ENCODE data around the gene ACSS2.
"Not testable (repeated sequence)": the region's sequence is repeated elsewhere in the genome, so short reads cannot be mapped to it uniquely, and the experiment has no call there.

Gene ACSS2

DNA sequence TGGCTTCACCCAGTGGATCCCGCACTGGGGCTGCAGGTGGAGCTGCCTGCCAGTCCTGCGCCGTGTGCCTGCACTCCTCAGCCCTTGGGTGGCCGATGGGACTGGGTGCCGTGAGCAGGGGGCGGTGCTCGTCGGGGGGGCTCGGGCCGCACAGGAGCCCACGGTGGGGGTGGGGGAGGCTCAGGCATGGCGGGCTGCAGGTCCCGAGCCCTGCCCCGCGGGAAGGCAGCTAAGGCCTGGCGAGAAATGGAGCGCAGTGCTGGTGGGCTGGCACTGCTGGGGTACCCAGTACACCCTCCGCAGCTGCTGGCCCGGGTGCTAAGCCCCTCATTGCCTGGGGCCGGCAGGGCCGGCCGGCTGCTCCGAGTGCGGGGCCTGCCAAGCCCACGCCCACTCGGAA lies 22.3 kb downstream of the ACSS2 start:
- H3K27me3 ChIP-seq (replicated peaks; ENCODE audit: control insufficient read depth, insufficient read depth, low read length, poor library complexity, severe bottlenecking); H3K9me3 ChIP-seq (ENCODE audit: control insufficient read depth, low read length); H3K4me3 ChIP-seq (ENCODE audit: insufficient read depth, low read depth, low read length, poor library complexity, severe bottlenecking); H3K27ac ChIP-seq (ENCODE audit: insufficient read depth, low read length, poor library complexity, severe bottlenecking); DNase-seq; H3K36me3 ChIP-seq (ENCODE audit: control insufficient read depth, insufficient read depth, low read length); H3K4me1 ChIP-seq (ENCODE audit: control insufficient read depth, insufficient read depth, low read length, poor library complexity, severe bottlenecking): not testable (repeated sequence)

DNA sequence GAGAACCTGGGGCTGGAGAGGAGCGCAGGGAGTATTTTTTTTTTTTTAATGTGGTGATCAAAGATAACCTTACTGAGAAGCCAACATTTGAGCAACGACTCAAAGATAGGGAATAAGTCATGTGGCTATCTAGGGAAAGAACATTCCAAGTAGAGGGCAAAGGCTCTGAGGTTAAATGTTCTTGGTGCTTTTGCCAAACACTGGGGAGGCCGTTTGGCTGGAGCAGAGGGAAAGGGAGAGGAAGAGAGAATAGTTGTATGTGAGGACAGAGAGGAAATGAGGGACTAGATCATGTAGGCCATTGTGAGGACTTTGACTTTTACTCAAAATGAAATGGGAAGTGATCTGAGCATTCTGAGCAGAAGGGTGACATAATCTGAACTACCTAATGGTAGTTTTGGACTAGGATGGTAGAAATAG lies 27.8 kb downstream of the ACSS2 start:
- H3K27ac ChIP-seq (ENCODE audit: insufficient read depth, low read length, poor library complexity, severe bottlenecking), result no peak overlapping the region
- H3K4me3 ChIP-seq (ENCODE audit: insufficient read depth, low read depth, low read length, poor library complexity, severe bottlenecking), result no peak overlapping the region
- no peak for DNase-seq
- no peaks in the 10 kb centered on the region for H3K36me3 ChIP-seq (ENCODE audit: control insufficient read depth, insufficient read depth, low read length)
- H3K9me3 ChIP-seq (ENCODE audit: control insufficient read depth, low read length), result no peaks in the 10 kb centered on the region
- H3K4me1 ChIP-seq (ENCODE audit: control insufficient read depth, insufficient read depth, low read length, poor library complexity, severe bottlenecking), result no peaks in the 10 kb centered on the region
- no peaks in the 10 kb centered on the region for H3K27me3 ChIP-seq (replicated peaks; ENCODE audit: control insufficient read depth, insufficient read depth, low read length, poor library complexity, severe bottlenecking)

DNA sequence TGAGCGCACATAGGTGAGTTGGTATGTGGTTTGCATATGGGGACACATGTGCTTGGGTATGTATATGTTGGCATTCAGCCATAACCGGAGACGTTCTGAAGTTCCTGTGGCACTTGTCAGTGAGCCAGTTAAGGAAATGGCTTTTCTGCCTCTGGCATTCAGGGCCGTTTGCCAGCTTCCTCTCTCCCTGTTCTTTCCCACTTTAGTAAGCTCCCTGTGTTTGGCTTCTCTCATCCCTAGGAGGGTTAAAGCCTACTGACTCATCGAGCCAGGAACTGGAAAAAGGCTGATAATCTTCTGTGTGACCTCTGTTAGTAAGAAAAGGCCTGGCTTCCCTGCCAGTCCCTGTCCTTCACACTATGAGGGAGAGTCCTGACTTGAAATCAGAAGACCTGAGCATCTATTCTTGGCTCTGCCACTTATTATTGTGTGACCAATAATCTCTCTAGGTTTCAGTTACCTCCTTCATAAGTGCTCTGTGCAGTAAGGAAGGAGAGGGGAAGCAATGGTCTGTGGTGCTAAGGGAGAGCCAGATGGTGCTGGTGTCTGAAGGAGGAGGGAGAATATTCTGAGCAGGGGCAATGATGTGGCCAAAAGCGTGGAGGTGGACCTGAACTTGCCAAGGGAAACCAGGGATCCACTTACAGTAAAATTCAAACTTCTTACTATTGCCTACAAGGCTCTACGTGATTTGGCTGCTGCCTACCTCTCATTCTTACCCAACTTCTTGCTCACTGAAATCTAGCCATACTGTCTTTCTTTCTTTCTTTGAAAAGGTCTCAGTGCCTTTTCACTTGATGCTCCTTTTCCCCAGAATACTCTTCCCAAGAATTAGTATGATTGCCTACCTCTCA lies 31.4 kb downstream of the ACSS2 start:
- no peak for DNase-seq
- H3K27me3 ChIP-seq (replicated peaks; ENCODE audit: control insufficient read depth, insufficient read depth, low read length, poor library complexity, severe bottlenecking), result no peaks in the 10 kb centered on the region
- no peaks in the 10 kb centered on the region for H3K4me1 ChIP-seq (ENCODE audit: control insufficient read depth, insufficient read depth, low read length, poor library complexity, severe bottlenecking)
- H3K4me3 ChIP-seq (ENCODE audit: insufficient read depth, low read depth, low read length, poor library complexity, severe bottlenecking), result no peak overlapping the region
- H3K27ac ChIP-seq (ENCODE audit: insufficient read depth, low read length, poor library complexity, severe bottlenecking), result no peak overlapping the region
- no peaks in the 10 kb centered on the region for H3K9me3 ChIP-seq (ENCODE audit: control insufficient read depth, low read length)
- no peaks in the 10 kb centered on the region for H3K36me3 ChIP-seq (ENCODE audit: control insufficient read depth, insufficient read depth, low read length)

DNA sequence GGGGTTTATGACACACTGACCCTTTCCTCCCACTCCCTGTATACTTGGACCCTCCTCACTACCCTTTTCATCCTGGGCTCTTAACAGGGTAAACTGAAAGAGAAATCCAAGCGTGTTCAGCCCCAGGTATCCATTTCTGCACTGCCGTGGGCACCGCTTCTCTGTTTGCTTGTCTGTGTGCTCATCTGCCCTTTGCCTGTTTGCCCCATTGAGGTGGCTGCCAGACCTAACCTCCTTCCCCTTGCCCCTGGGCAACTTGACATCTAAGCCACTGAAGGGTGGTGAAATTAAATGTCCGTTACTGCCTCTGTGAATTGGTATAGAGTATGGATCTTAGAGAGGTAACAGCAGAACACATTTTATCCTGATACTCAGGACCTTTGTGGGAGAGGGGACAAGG lies 38.7 kb downstream of the ACSS2 start:
- Histone ChIP-seq H3K4me1 (ENCODE audit: control insufficient read depth, insufficient read depth, low read length, poor library complexity, severe bottlenecking) (peaks cover 5% of the 10 kb centered on the region), H3K36me3 (ENCODE audit: control insufficient read depth, insufficient read depth, low read length) (no peaks in the 10 kb centered on the region), H3K4me3 (ENCODE audit: insufficient read depth, low read depth, low read length, poor library complexity, severe bottlenecking) (no peak overlapping the region), H3K27me3 (replicated peaks; ENCODE audit: control insufficient read depth, insufficient read depth, low read length, poor library complexity, severe bottlenecking) (no peaks in the 10 kb centered on the region), H3K27ac (ENCODE audit: insufficient read depth, low read length, poor library complexity, severe bottlenecking) (no peak overlapping the region), H3K9me3 (ENCODE audit: control insufficient read depth, low read length) (no peaks in the 10 kb centered on the region)
- DNase-seq, result no peak

DNA sequence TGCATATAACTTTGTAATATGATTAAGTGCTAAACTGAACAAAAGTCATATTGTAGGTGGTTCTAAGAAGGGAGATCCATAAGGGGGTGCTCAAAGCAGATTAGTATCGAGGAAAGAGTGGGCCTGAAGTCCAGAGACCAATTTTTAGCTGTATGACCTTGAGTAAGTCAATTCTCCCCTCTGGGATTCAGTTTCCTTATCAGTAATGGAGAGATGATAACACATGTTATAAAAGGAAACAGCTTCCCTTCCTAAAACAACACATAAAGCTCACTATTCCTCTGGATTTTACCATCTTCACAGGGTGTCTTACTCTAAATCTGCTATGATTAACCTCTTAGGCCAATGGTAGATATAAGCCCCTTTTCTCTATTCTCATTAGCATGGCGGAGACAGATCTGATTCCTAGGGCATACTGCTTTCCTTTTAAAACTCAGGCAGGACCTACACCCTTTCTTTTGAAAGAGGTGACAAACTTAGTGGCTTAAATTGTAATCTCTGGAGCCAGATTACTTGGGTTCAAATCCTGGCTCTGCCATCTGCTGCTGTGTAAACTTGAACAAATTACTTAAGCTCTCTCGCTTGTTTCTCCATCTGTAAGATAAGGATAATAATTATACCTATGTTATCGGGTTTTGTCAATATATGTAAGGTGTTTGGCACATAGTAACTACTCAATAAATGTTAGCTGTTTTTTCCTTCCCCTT lies 39.5 kb downstream of the ACSS2 start:
- no peaks in the 10 kb centered on the region for H3K9me3 ChIP-seq (ENCODE audit: control insufficient read depth, low read length)
- H3K4me3 ChIP-seq (ENCODE audit: insufficient read depth, low read depth, low read length, poor library complexity, severe bottlenecking), result no peak overlapping the region

DNA sequence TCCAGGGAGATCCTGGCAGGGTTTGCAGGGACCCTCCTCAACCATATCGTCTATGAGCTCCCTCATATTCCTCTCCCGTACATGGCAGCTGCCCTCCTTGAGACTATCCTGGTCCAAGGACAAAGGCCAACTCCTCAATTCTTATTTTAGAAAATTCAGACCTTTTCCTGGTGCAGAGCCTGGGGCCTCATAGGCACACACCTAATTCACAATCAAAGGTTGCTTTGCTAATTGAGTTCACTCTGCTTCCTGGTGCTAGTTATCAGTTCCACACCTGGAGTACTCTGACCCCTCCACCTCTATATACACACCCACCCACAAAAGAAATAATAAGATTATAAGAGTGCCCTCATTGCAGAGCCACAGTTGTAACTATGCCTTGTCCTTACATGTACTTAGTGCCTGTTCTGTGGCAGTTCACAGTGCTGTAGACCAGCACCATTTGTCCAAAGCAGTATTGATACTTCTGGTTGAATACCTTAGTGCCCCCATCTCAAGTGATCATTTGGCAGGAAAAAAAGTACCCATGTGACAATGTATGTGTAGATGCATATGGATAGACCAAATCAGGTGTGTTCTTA lies 40.5 kb downstream of the ACSS2 start:
- no peak for DNase-seq
- Histone ChIP-seq H3K27ac (ENCODE audit: insufficient read depth, low read length, poor library complexity, severe bottlenecking) (no peak overlapping the region), H3K27me3 (replicated peaks; ENCODE audit: control insufficient read depth, insufficient read depth, low read length, poor library complexity, severe bottlenecking) (no peaks in the 10 kb centered on the region), H3K9me3 (ENCODE audit: control insufficient read depth, low read length) (no peaks in the 10 kb centered on the region), H3K4me3 (ENCODE audit: insufficient read depth, low read depth, low read length, poor library complexity, severe bottlenecking) (no peak overlapping the region), H3K36me3 (ENCODE audit: control insufficient read depth, insufficient read depth, low read length) (no peaks in the 10 kb centered on the region), H3K4me1 (ENCODE audit: control insufficient read depth, insufficient read depth, low read length, poor library complexity, severe bottlenecking) (peaks cover 5% of the 10 kb centered on the region)

More for the DNA sequence above, 39.5 kb downstream of the ACSS2 start:
- Histone ChIP-seq H3K4me1 (ENCODE audit: control insufficient read depth, insufficient read depth, low read length, poor library complexity, severe bottlenecking) (peaks cover 5% of the 10 kb centered on the region), H3K27me3 (replicated peaks; ENCODE audit: control insufficient read depth, insufficient read depth, low read length, poor library complexity, severe bottlenecking) (no peaks in the 10 kb centered on the region), H3K27ac (ENCODE audit: insufficient read depth, low read length, poor library complexity, severe bottlenecking) (no peak overlapping the region), H3K36me3 (ENCODE audit: control insufficient read depth, insufficient read depth, low read length) (no peaks in the 10 kb centered on the region)
- no peak for DNase-seq

DNA sequence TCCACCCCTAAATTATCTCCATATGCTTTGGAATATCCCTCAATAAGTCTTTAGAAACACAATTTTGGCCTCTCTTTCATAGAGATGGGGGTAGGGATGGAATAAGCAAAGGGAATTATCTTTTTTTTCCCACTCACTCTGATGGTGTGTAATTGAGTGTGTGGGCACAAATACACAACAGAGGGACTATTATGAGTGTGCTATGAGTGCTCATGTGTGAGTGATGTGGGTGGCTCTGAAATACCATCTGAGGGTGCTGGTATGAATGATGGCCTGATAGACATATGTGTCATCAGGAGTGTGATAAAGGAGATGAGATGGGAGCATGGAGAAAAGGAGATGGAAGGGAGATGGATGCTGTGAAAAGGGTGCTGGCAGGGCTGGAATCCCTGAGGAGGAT lies 43.6 kb downstream of the ACSS2 start:
- H3K36me3 ChIP-seq (ENCODE audit: control insufficient read depth, insufficient read depth, low read length), result peaks cover 8% of the 10 kb centered on the region

DNA sequence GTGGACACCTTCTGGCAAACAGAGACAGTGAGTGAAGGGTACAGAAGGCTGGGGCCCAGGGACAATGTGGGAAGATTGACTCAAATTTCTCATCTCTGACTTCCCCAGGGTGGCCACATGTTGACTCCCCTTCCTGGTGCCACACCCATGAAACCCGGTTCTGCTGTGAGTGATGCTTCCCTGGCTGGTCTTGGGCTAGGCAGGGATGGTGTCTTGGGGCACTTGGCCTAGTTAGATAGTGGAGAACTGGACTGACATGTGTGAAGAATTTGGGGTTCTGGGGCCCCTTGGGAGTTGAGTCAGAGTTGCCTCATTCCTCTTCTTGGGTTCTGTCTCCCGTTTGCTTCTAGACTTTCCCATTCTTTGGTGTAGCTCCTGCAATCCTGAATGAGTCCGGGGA lies 45.0 kb downstream of the ACSS2 start:
- H3K36me3 ChIP-seq (ENCODE audit: control insufficient read depth, insufficient read depth, low read length), result peaks cover 11% of the 10 kb centered on the region
- H3K4me1 ChIP-seq (ENCODE audit: control insufficient read depth, insufficient read depth, low read length, poor library complexity, severe bottlenecking), result peaks cover 5% of the 10 kb centered on the region
- H3K27me3 ChIP-seq (replicated peaks; ENCODE audit: control insufficient read depth, insufficient read depth, low read length, poor library complexity, severe bottlenecking), result no peaks in the 10 kb centered on the region
- H3K9me3 ChIP-seq (ENCODE audit: control insufficient read depth, low read length), result no peaks in the 10 kb centered on the region
- no peak overlapping the region for H3K4me3 ChIP-seq (ENCODE audit: insufficient read depth, low read depth, low read length, poor library complexity, severe bottlenecking)
- no peak overlapping the region for H3K27ac ChIP-seq (ENCODE audit: insufficient read depth, low read length, poor library complexity, severe bottlenecking)
- no peak for DNase-seq

More for the DNA sequence above, 43.6 kb downstream of the ACSS2 start:
- Histone ChIP-seq H3K4me3 (ENCODE audit: insufficient read depth, low read depth, low read length, poor library complexity, severe bottlenecking) (no peak overlapping the region), H3K27me3 (replicated peaks; ENCODE audit: control insufficient read depth, insufficient read depth, low read length, poor library complexity, severe bottlenecking) (no peaks in the 10 kb centered on the region), H3K27ac (ENCODE audit: insufficient read depth, low read length, poor library complexity, severe bottlenecking) (no peak overlapping the region), H3K9me3 (ENCODE audit: control insufficient read depth, low read length) (no peaks in the 10 kb centered on the region), H3K4me1 (ENCODE audit: control insufficient read depth, insufficient read depth, low read length, poor library complexity, severe bottlenecking) (peaks cover 5% of the 10 kb centered on the region)
- no peak for DNase-seq

DNA sequence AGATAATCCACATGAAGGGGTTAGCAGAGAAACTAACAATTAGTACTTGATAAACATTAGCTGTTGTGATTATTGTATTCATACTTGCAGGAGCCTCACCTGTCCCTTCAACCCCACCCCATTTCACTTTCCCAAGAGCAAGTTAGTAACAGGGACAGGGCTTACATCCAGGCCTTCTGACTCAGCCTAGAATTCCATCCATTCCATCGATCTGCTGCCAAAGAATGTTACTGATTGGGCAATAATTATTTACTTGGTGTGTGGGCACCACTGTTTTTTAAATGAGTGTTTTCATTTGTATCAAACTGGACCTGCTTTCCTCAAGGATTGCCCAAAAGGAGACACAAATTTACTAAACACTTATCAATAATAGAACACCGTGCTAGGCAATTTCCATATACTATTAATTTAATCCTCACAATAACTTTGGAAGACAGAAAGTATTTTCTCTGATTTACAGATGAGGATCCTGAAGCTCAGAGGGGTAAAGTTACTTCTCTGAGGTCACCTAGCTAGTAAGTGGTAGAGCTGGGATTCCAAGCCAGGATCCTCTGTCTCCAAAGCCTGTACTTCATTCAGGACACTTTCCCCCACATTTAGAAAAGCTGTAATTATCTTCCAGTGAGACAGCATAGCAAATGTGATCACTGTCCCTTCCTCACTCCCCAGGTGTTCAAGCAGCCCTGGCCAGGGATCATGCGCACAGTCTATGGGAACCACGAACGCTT lies 46.4 kb downstream of the ACSS2 start:
- no peaks in the 10 kb centered on the region for H3K9me3 ChIP-seq (ENCODE audit: control insufficient read depth, low read length)
- peaks cover 2% of the 10 kb centered on the region for H3K4me1 ChIP-seq (ENCODE audit: control insufficient read depth, insufficient read depth, low read length, poor library complexity, severe bottlenecking)
- H3K36me3 ChIP-seq (ENCODE audit: control insufficient read depth, insufficient read depth, low read length), result peaks cover 11% of the 10 kb centered on the region
- H3K27me3 ChIP-seq (replicated peaks; ENCODE audit: control insufficient read depth, insufficient read depth, low read length, poor library complexity, severe bottlenecking), result no peaks in the 10 kb centered on the region
- no peak overlapping the region for H3K4me3 ChIP-seq (ENCODE audit: insufficient read depth, low read depth, low read length, poor library complexity, severe bottlenecking)
- no peak overlapping the region for H3K27ac ChIP-seq (ENCODE audit: insufficient read depth, low read length, poor library complexity, severe bottlenecking)
- DNase-seq, result no peak

All from effector memory CD4-positive, alpha-beta T cell (primary cell).